ENCODE measurements around the gene ASPM.

DNA sequence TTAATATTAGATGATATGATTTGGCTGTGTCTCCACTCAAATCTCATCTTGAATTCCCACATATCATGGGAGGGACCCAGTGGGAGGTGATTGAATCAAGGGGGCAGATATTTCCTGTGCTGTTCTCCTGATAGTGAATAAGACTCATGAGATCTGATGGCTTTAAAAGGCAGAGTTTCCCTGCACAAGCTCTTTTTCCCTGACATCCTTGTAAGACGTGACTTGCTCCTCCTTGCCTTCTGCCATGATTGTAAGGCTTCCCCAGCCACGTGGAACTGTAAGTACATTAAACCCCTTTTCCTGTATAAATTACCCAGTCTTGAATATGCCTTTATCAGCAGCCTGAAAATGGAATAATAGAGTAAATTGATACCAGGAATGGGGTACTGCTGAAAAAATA is 66.1 kb downstream of the ASPM start:
- TF ChIP-seq, protein P1, sequence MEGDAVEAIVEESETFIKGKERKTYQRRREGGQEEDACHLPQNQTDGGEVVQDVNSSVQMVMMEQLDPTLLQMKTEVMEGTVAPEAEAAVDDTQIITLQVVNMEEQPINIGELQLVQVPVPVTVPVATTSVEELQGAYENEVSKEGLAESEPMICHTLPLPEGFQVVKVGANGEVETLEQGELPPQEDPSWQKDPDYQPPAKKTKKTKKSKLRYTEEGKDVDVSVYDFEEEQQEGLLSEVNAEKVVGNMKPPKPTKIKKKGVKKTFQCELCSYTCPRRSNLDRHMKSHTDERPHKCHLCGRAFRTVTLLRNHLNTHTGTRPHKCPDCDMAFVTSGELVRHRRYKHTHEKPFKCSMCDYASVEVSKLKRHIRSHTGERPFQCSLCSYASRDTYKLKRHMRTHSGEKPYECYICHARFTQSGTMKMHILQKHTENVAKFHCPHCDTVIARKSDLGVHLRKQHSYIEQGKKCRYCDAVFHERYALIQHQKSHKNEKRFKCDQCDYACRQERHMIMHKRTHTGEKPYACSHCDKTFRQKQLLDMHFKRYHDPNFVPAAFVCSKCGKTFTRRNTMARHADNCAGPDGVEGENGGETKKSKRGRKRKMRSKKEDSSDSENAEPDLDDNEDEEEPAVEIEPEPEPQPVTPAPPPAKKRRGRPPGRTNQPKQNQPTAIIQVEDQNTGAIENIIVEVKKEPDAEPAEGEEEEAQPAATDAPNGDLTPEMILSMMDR (IDR thresholded peaks at IDR 0.05): no peak
- no peak for TF ChIP-seq POLR2A (IDR thresholded peaks at IDR 0.05)

Measured in prostate gland (tissue), 2 donors.